ENCODE data around the gene PCAT7. TPM values are rescaled to one million over a fixed set of nuclear protein-coding genes. Genes with fewer than 3 reads are reported as not detected.

The PCAT7 gene
- total RNA-seq, 1 experiment from 2014 or later: 4.0 TPM

GRCh38 chr9:94533601-94534000 is 21.3 kb upstream of the PCAT7 start:
- Mint-ChIP-seq H3K27me3 (ENCODE audit: low read depth) (no peaks in the 10 kb centered on the region), H3K27ac (no peak overlapping the region; a peak in 1 of 7 replicates), H3K9me3 (no peaks in the 10 kb centered on the region), H3K4me3 (no peak overlapping the region), H3K36me3 (ENCODE audit: insufficient read depth in 1 of 3, low read depth in 3 of 3) (no peaks in the 10 kb centered on the region; a peak in 1 of 7 replicates), H3K4me1 (no peaks in the 10 kb centered on the region)
- H2AFZ ChIP-seq (ENCODE audit: low read length): no peak overlapping the region
- no peaks in the 10 kb centered on the region for H3K27me3 ChIP-seq (ENCODE audit: insufficient read depth, low read length)
- H3K23me2 ChIP-seq (ENCODE audit: insufficient read length, low read depth, low read length, poor library complexity, severe bottlenecking): no peaks in the 10 kb centered on the region
- H4K20me1 ChIP-seq (ENCODE audit: control insufficient read depth, insufficient read depth, insufficient read length): no peaks in the 10 kb centered on the region
- H3K18ac ChIP-seq (ENCODE audit: insufficient read length, low read depth, low read length): no peak overlapping the region
- H3K9me3 ChIP-seq (ENCODE audit: control insufficient read depth, low read depth, low read length): no peaks in the 10 kb centered on the region
- H3K23ac ChIP-seq (ENCODE audit: insufficient read length, low read depth, low read length): no peak overlapping the region
- no peak overlapping the region for H4K5ac ChIP-seq (ENCODE audit: insufficient read length, low read depth, low read length)
- no peak overlapping the region for H2AK5ac ChIP-seq (ENCODE audit: insufficient read length, low read length)
- no peak overlapping the region for H2BK20ac ChIP-seq (ENCODE audit: low read depth, low read length, poor library complexity, severe bottlenecking)
- H3K9ac ChIP-seq (ENCODE audit: extremely low read depth, insufficient read length, low read length): no peak overlapping the region
- no peaks in the 10 kb centered on the region for H3K79me2 ChIP-seq (ENCODE audit: insufficient read depth, low read length)
- no peaks in the 10 kb centered on the region for H3K79me1 ChIP-seq (ENCODE audit: insufficient read depth, low read depth, low read length, poor library complexity, severe bottlenecking)
- no peaks in the 10 kb centered on the region for H3K4me1 ChIP-seq (ENCODE audit: insufficient read depth, low read length)
- no peak overlapping the region for H3K4me2 ChIP-seq (ENCODE audit: insufficient read depth, insufficient read length, low read length)
- DNase-seq: no peak
- no peak overlapping the region for H3K4ac ChIP-seq (ENCODE audit: low read depth, low read length)
- H3K14ac ChIP-seq (ENCODE audit: insufficient read depth, low read length): no peak overlapping the region
- no peak overlapping the region for H3T11ph ChIP-seq (ENCODE audit: low read length)
- TF ChIP-seq CTCF (conservative IDR thresholded peaks at IDR 0.05): no peak
- no peak overlapping the region for H4K8ac ChIP-seq (replicated peaks; ENCODE audit: insufficient read length, low read depth, low read length)
- H2BK12ac ChIP-seq (ENCODE audit: insufficient read length, low read depth, low read length): no peak overlapping the region
- H2BK15ac ChIP-seq (ENCODE audit: low read depth, low read length): no peak overlapping the region
- H3K56ac ChIP-seq (ENCODE audit: insufficient read length, low read depth, low read length): no peak overlapping the region
- WGBS (ENCODE audit: extremely low coverage, insufficient read length, low lambda C conversion rate): no CpG with 5 or more reads among the region's 10 CpGs
- H2BK120ac ChIP-seq (ENCODE audit: low read depth, low read length, poor library complexity, severe bottlenecking): no peak overlapping the region
- H4K91ac ChIP-seq (ENCODE audit: insufficient read length, low read depth, low read length): no peak overlapping the region
- no peak overlapping the region for H2BK5ac ChIP-seq (ENCODE audit: insufficient read length, low read length)
- no peak overlapping the region for H3K27ac ChIP-seq (ENCODE audit: insufficient read length, low read depth, low read length)
